Measurements from ENCODE around the gene RPLP2. TPM values are rescaled to one million over a fixed set of nuclear protein-coding genes. Genes with fewer than 3 reads are reported as not detected.

RPLP2 gene
- total and polyA plus RNA-seq, 8 donors = 360 to 5,956 (median 985) TPM

GRCh38 chr11:761526-762108 lies 48.1 kb upstream of the RPLP2 start:
- no peak for DNase-seq
- peaks cover 5 to 28% (median 17%) of the 10 kb centered on the region in 4 donors for H3K4me1 ChIP-seq
- intact Hi-C loops (cut with DNase I; ENCODE audit: low total_unique reads) = no loop called here
- TF ChIP-seq POLR2AphosphoS5 (IDR thresholded peaks at IDR 0.05) (no peak), EP300 (IDR thresholded peaks at IDR 0.05) (no peak), CTCF (IDR thresholded peaks at IDR 0.05) (no peak), POLR2A (IDR thresholded peaks at IDR 0.05) (no peak)
- no peak overlapping the region for H3K4me3 ChIP-seq
- H3K36me3 ChIP-seq = peaks cover 63 to 99% (median 97%) of the 10 kb centered on the region in 4 donors
- 90 to 91% (median 91%) methylated on average over 8 of the region's 8 CpGs for WGBS, 5 donors
- H3K9me3 ChIP-seq = no peaks in the 10 kb centered on the region
- no peaks in the 10 kb centered on the region for H3K27me3 ChIP-seq
- peak overlapping the region in 1 of 5 donors; percentile 78 for H3K27ac ChIP-seq

- peak; percentile 47 to 68 for DNase-seq
- H3K4me1 ChIP-seq = peaks cover 5 to 28% (median 17%) of the 10 kb centered on the region in 4 donors
- intact Hi-C loops (cut with DNase I; ENCODE audit: low total_unique reads) = no loop called here
- no peaks in the 10 kb centered on the region for H3K27me3 ChIP-seq
- TF ChIP-seq EP300 (IDR thresholded peaks at IDR 0.05) (no peak), CTCF (IDR thresholded peaks at IDR 0.05) (peak in 1 of 7 experiments; percentile 13), POLR2AphosphoS5 (IDR thresholded peaks at IDR 0.05) (peak in 1 of 3 donors; percentile 47)
- H3K9me3 ChIP-seq = no peaks in the 10 kb centered on the region
- WGBS, 5 donors = 29 to 46% (median 34%) methylated on average over 6 to 10 of the region's 10 CpGs
- peaks cover 59 to 99% (median 97%) of the 10 kb centered on the region in 4 donors for H3K36me3 ChIP-seq
- H3K4me3 ChIP-seq = no peak overlapping the region
- peak overlapping the region; percentile 4 to 78 (median 60) for H3K27ac ChIP-seq
These were observed 47.2 kb upstream of the RPLP2 start for GRCh38 chr11:762421-763072.

- Histone ChIP-seq H3K4me1 (peaks cover 5 to 28% (median 17%) of the 10 kb centered on the region in 4 donors), H3K27me3 (no peaks in the 10 kb centered on the region), H3K36me3 (peaks cover 59 to 99% (median 94%) of the 10 kb centered on the region in 4 donors), H3K9me3 (no peaks in the 10 kb centered on the region), H3K4me3 (no peak overlapping the region), H3K27ac (peak overlapping the region; percentile 12 to 78 (median 60))
- intact Hi-C loops (cut with DNase I; ENCODE audit: low total_unique reads) = no loop called here
- peak; percentile 63 to 64 for DNase-seq
- no peak for TF ChIP-seq EP300 (IDR thresholded peaks at IDR 0.05)
- TF ChIP-seq CTCF (IDR thresholded peaks at IDR 0.05) = no peak
- TF ChIP-seq POLR2A (IDR thresholded peaks at IDR 0.05) = no peak
- TF ChIP-seq POLR2AphosphoS5 (IDR thresholded peaks at IDR 0.05) = no peak
- 30 to 73% (median 44%) methylated on average over 8 to 24 of the region's 24 CpGs for WGBS, 5 donors
These were observed 46.7 kb upstream of the RPLP2 start for GRCh38 chr11:763073-763463.

- peak overlapping the region in 4 of 5 donors; percentile 12 to 78 (median 22) for H3K27ac ChIP-seq
- H3K36me3 ChIP-seq = peaks cover 58 to 99% (median 89%) of the 10 kb centered on the region in 4 donors
- 75 to 85% (median 84%) methylated on average over 16 to 22 of the region's 22 CpGs for WGBS, 5 donors
These were observed 46.0 kb upstream of the RPLP2 start for GRCh38 chr11:763549-764321.

More at GRCh38 chr11:763549-764321, 46.0 kb upstream of the RPLP2 start:
- no peak for DNase-seq
- H3K9me3 ChIP-seq = no peaks in the 10 kb centered on the region
- TF ChIP-seq EP300 (IDR thresholded peaks at IDR 0.05) (no peak), POLR2AphosphoS5 (IDR thresholded peaks at IDR 0.05) (no peak), POLR2A (IDR thresholded peaks at IDR 0.05) (no peak), CTCF (IDR thresholded peaks at IDR 0.05) (no peak)
- intact Hi-C loops (cut with DNase I; ENCODE audit: low total_unique reads) = no loop called here
- H3K4me1 ChIP-seq = peaks cover 5 to 28% (median 17%) of the 10 kb centered on the region in 4 donors
- no peak overlapping the region for H3K4me3 ChIP-seq
- H3K27me3 ChIP-seq = no peaks in the 10 kb centered on the region
